Globus pallidus (tissue), 1 donor: ENCODE data around the gene EIF2B4.

Experiments used
- DNase-seq: peaks from one replicate; pipeline ENCODE4 v3.0.0-alpha.2; 2015; ENCODE audit warnings: low spot score

Gene EIF2B4

DNA sequence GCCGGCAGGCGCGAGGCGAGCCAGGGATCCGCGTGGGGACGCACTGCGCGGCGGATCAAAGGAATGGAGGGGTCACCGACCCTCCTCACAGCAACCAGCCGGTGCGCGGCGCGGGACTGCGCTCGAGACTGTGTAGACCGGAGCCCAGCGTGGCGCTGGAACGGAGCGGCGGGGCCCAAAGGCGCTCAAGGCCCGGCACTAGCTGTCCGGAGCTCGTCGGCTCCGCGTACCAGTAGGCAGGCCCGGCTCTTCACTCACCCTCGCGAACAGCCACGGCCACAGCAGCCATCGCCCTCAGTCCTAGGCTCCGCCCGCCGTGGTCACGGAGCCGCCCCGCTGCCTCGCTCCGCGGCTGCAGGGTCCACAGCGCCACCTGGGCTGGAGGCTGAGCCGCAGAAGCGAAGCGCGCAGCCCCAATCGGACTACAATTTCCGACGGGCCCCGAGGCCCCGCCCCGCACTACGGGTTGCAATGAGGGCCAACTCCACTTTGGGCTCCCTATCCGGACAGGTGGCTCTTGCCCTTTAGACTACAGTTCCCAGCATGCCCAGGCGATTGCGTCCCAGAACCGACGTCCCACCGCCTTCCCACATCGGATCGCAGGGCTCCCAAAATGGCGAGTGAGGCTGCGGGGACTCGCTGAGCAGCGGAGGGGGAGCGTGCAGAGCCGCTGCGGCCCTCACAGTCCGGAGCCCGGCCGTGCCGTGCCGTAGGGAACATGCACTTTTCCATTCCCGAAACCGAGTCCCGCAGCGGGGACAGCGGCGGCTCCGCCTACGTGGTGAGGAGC lies at the start of gene EIF2B4, which contains the start of gene SNX17:
Gene EIF2B4 (minus strand): TSS at position 313 of the 790 bp plus-strand sequence. CDS start 24 bp downstream, at position 289.
Gene SNX17 (plus strand): TSS at position 591 of the 790 bp plus-strand sequence. CDS start 128 bp downstream, at position 719.
- peak; percentile 99 for DNase-seq

DNA sequence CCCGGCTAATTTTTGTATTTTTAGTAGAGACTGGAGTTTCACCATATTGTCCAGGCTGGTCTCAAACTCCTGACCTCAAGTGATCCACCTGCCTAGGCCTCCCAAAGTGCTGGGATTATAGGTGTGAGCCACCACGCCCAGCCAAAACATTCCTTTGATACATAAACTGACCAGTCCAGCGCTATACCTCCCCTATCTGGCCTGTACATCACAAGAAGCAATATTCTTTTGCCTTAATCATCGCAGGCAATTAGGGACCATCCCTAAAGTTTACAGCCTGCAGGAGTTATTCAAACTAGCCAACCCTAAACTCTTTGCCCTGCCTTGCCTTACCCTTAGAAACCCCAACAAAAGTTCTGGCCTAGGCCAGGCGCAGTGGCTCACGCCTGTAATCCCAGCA lies 46.0 kb upstream of the EIF2B4 start:
- no peak for DNase-seq

DNA sequence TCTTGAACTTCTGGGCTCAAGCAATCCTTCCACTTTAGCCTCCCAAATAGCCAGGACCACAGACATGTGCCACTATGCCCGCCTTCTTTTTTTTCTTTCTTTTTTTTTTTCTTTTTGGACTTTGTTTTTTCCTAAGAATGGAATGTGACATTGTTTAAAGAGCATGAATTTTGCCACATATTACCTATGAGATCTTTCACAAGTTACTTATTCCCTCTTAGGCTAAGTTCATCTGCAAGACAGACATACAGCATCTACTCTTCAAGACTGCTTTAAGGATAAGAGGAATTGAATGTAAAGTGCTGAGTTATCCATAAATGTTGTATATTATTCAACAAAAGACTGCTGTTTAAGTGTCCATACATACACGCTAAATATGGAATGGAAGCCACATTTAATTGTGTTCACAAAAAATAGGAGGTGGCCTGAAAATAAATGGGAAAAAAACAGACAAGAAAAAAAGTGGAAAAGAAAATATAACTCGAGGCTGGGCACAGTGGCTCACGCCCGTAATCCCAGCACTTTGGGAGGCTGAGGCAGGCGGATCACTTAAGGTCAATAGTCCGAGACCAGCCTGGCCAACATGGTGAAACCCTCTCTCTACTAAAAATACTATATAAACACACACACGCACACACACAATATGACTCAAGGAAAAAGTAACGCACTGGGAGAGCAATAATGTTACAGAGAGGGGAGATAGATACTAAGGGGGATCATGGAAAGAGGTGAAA lies 42.4 kb upstream of the EIF2B4 start:
- no peak for DNase-seq

DNA sequence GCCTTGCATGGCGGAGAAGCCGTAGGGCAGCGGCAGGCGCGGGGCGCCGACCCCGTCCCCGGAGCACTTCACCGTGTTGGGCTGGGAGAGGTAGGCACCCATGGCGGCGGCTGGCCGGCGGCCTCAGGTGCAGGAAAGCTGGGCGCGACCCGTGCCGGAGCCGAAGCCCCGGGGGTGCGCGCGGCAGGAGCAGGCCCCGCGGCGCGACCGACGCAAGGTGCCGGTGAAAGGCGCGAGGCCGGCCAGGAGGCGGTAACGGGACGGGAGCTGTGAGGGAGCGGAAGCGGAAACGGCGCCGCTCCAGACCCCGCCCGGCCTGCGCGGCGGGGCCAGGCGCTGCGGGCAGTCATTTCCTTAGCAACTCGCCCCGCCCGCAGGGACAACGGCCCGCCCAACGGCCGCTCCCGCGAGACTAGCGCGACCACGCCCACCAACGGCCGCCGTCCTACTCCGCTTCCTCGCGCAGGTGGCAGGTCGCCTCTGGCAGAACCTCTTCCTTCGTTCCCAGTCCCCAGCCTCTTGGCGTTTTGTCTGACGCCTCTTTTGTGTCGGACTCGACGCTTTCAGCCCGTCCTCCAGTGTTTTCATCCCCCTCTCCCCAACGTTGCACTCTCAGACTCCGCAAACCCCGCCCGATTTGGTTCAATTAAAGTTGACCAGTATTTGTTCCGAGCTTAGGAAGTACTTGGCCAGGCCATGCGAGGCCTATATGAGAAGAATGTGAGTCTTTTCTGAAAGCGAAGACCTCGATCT lies 39.4 kb upstream of the EIF2B4 start, which contains the start of gene PPM1G:
Gene PPM1G (minus strand): TSS at position 271 of the 753 bp plus-strand sequence. CDS start 169 bp downstream, at position 102.
- DNase-seq, result peak; percentile 94

DNA sequence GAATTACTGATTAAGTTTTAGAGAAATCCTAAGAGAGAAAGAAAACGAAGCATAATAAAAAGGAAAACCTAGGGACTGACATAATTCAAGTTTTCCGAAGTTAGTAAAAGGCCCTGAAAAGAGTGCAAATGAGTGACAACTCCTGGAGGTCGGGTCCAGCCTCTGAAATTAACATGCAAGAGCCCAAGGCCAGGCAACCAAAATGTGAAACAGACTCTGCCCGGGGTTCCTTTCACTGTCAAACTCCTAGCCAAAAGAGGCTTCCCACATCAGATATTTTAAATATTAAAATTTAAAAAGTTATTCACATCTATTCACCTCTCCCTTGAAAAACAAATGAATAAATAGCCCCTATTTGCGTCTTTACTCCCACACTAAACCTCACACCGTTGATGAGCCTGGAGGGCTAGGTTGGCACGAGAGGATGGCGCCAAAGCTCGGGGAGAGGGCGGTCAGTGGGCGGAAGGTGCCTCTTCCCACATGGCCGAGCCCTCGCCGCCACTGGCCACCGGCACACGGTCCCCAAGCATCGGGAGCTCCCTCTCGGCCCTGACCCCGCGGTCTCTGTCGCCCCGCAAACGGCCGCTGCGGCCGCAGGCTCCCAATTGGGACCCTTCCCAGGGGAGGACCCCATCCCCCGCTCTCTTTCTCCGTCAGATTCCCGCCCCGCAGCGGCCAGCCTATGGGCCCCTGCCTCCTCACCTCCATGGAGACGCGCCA lies 38.6 kb upstream of the EIF2B4 start:
- no peak for DNase-seq

DNA sequence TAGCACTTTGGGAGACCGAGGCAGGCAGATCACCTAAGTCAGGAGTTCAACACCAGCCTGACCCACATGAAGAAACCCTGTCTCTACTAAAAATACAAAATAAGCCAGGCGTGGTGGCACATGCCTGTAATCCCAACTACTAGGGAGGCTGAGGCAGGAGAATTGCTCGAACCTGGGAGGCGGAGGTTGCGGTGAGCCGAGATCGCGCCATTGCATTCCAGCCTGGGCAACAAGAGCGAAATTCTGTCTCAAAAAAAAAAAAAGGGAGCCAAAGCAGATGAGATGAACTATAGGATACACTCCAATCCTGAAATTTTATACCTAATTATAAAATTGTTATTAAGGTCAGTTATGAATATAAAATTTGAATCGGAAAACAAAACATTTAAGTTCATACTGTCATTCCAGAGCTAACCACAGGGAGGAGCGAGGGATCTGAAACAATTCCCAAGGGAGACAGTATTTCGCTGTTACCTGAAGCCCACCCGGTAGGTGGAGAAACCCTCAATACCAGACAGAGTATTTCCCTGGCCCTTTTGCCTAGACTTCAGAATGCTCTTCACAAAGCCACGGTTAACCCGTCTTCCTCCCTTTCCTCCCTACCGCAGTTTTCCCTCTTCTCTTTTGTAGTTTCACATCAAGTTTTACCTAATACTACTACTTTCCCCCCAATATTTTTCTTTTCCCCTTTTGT lies 37.8 kb upstream of the EIF2B4 start:
- peak; percentile 16 for DNase-seq

DNA sequence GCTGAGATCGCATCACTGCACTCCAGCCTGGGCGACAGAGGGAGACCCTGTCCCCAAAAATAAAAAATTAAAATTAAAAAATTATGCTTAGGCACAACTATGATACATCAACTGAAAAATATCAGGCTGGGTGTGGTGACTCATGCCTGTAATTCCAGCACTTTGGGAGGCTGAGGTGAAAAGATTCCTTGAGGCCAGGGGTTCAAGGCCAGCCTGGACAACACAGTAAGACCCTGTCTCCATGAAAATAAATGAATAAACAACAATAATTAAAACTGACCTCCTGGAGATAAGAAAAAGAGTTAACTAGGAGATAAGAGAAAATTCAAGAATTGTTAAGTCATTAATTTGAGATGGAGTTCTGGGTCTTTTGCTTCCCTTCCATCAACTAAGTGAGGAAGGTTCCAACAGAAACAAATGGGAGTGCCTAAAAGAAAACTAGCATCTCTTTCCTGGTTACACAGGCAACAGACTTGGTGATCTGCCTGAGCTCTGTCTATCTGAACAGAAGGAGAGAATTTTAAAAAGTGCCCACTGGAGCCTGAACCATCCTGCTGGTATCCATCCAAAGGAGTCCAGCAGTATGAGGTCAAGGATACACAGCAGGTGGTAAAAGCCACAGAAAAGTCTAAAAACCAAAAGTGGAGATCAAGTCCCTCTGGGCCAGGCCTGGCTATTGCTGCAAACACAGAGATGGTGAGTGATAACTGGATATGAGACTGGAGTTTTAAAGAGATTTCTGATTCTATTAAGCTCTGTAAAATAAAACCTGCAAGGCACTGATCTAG lies 30.4 kb upstream of the EIF2B4 start:
- no peak for DNase-seq

DNA sequence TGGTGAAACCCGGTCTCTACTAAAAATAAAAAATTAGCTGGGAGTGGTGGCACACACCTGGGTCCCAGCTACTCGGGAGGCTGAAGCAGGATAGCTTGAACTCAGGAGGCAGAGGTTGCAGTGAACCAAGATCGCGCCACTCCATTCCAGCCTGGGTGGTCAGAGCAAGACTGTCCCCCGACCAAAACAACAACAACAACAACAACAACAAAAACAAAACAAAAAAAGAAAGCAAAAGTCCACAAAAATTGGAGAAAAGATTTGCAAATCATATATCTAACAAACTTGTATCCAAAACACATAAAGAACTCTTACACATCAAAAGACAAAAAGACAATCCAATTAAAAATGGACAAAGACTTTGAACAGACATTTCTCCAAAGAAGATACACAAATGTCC lies 28.8 kb upstream of the EIF2B4 start:
- DNase-seq, result no peak

DNA sequence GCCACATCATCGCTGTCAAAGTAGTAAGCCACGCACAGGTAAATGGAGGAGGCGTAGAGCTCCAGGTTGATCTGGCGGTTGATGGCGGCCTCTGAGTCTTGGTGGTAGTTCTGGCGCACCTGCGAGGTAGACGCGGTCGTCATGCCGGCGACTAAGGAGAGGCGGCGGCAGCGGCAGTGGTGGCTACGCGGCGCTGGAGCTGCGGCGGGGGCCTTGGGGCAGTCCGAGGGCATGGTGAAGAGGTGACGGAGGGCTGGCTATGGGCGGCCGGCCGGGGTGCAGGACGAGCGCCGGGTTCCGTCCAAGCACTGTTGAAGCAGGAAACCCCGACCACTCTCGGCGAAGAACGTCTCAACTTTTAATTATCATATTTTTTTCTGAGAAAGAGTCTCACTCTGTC lies 23.1 kb upstream of the EIF2B4 start:
- DNase-seq, result no peak

DNA sequence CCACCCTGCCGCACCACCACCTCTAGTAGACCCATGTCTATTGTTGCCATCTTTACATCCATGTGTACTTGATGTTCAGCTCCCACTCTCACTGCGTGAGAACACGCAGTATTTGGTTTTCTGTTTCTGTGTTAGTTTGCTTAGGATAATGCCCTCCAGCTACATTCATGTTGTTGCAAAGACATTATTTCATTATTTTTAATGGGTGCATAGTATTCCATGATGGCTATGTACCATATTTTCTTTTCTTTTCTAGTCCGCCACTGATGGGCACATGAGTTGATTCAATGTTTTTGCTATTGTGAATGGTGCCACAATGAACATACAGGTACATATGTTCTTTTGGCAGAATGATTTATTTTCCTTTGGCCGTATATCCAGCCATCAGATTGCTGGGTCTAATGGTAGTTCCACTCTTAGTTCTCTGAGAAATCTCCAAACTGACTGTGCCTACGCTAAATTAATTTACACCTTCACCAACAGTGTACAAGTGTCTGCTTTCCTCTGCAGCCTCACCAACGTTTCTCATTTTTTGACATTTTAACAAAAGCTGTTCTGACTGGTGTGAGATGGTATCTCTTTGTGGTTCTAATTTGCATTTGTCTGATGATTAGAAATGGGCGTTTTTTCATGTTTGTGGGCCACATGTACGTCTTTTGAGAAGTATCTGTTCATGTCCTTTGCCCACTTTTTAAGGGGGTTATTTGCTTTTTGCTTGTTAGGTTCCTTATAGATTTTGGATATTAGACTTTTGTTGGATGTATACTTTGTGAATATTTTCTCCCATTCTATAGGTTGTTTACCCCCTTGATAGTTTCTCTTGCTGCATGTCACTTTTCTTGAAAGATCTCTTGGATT lies 20.9 kb upstream of the EIF2B4 start:
- no peak for DNase-seq

DNA sequence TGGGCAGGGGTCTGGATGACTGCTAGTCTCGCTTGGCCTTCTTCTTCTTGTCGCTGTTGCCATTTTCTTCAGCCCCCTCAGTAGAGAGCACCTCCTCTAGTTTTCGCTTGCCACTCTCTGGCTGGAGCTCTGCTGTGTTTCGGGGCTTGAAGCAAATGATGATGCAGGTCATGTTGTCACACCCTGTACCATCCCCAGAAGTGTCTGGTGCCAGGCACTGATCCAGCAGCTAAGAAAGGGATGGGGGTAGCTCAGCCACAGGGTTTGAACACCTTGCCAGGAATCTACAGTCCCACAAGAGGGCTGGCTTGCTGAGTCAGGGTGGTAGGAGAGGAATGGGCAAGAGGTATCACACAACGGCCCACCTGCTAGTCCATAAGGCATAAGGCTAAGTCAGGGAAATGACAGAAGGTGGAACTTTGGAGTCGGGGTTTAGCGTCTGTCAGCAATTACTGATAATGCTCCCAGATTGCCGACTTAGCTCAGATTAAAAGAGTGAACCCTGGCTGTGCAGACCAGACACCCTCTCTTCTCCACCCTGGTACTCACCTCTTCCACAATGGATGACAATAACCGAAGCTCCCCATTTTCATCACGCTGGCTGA lies 11.5 kb upstream of the EIF2B4 start:
- DNase-seq, result no peak

DNA sequence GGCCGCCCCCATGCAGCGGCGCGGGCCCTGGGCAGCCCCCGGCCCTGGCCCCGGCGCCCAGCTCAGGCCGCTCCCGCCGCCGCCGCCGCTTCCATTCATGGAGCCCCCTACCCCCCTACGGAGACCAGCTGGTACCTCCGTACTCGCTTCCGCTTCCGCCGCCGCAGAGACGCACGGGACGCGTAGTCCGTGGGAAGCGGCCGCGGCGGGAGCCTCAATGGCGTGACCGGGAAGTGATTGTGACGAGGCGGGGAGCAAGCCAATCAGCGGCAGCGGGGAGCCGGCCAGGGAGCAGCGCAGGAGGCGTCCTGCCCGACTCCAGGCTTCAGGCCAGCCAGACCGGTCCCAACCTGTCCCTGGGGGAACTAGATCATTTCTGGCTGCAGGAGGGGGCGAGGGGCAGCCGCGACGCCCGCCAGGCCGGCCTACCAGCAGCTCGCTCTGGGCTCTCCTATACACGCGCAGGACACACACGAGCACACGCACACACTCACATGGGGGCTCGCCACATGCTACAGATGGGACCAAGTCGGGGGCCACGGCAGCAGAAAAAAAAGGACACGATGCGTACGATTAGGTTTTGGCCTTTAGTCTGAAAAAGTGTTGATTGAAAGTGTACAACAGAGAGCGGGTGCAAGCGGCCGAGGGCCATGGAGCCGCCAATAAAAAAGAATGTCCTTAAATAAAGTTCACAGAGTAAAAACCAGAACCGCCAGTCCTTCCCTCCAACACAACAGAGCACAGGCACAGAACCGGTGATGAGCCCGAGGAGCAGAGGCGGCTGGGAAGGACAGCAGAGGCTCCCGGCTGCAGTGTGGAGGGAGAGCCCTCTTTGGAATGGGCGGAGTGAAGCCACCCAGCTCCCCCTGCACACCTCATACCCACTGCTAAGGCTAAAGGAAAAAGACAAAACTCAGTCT lies 10.7 kb upstream of the EIF2B4 start, which contains the start of gene ZNF513:
Gene ZNF513 (minus strand): TSS at position 109 of the 920 bp plus-strand sequence. CDS start 208 bp downstream, outside the sequence.
- DNase-seq, result peak; percentile 96

DNA sequence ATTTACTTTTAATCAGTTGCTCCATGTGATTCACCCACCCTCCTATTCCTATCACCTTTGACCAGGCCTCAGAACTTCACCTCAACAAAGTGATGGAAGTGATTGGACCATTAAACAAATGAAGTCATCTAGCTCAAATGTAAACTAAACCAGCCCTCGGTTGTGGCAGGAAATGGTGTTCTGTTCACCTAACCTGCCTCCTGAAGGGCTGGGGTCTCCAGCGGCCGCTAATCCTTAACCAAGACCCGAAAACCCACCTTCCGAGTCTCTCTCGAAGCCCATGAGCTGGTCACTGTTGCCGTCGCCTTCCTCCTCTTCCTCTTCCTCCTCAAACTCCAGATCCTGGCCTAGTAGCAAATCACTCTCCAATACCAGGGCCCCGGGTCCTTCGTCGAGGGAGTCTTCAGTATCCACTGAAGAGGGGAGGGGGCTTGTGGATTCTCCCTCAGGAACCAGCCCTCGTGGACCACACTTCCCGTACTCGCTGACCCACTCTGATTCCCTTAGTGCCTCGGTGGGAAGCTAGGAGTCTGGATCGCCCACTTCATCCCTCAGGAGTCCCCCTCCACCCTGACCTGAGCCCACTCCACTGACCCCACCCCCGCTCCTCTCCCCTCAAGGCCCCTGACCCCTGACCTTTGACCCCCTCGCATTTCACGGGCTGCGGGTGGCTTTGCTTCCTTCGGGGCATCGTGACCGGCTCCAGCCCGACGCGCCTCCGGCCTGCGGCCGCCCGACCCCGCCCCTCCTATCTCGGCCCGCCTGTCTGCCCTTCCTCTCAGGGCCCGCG lies 9.9 kb upstream of the EIF2B4 start:
- DNase-seq, result peak; percentile 75

DNA sequence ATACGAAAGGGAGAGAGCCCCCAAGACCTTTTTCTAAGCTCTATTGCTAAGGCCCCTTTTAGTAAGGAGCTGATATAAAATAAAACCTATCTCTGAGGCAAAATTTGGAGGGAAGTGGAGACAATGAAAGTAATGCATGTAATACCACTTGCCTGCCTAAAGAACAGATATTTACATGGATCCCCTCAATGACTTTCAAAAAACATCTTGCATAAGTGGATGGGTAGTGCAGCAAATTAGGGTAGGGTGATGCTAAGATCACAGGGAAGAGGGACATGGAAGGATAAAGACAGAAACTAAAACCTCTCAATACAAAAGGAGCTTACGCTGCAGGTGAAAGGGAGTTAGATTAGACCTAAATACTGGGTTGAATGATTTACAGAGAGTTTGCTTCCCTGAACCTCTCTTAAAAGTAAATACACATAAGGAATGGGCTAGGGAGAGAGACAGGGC lies 9.3 kb upstream of the EIF2B4 start:
- DNase-seq, result no peak

DNA sequence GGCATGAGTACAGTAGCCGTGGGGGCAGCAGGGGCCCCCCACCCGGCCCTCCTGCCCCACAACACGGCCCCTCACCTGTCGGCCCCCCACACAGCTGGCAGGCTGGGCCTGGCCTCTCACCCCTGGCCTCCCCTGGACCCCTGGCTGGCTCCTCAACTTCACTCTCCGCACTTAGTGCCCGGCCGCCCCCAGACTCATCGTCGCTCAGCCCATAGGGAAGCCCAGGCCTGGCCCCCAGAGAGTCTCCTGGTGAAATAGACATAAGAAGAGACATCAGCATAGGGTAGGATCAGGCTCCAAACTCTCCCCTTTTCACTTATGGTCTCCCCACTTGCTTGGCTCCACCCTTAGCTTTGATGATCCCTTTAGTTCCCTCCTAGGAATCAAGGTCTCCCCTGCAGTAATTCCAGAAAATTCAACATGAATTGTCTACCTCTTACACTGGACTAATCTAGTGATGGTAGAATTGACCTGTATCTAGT lies 8.7 kb upstream of the EIF2B4 start:
- no peak for DNase-seq

DNA sequence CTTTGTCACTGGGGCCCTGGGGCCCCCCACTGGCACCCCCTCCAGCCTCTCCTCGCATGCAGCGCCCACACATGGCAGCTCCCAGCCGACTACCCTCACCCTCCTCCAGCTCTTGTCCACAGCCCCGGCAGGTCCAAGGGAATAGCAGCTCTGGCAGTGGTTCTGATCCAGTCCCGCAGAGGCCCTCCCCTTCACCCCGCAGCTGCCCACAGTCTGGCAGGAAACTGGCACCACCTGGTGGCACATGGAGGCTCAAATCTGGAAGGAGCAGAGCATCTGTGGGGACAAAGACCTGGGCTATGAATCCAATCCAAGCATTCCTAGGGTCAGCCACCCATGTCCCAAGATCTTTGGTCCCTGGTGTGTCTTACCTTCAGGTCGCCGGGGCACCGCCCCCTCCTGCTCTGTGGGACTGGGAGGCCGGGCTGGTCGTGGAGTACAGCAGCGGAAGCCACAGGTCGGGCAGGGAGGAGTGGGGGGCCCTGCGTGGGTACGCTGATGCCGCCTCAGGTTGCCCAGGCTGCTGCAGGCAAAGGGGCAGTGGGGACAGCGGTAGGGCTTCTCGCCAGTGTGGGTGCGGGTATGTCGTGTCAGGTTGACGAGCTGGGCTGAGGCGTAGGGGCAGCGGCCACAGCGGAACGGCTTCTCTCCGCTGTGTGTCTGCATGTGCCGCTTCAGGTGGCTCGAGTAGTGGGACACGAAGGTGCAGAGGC lies 8.1 kb upstream of the EIF2B4 start:
- DNase-seq, result no peak
